ENCODE data around the gene ADCYAP1.

ADCYAP1 gene

DNA sequence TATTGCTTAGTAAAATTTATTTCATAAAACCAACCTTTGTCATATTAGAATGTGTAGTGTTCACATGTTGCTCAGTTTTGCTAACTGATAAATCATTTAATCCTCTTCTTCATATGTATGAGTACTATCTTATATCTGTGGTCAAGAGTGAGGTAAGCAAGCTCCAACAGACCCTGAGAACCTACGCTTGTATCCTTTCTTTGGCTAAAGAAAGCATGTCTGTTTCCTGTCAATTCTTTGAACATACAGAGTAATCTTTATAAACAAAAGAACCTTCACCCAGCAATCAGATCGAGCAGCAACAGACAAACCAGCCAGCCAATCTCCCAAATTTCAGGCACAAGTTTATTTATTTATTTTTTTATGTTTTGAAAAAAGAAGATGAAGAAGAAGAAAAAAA, 6.4 kb downstream of the ADCYAP1 start:
- FAIRE-seq: no peak

DNA sequence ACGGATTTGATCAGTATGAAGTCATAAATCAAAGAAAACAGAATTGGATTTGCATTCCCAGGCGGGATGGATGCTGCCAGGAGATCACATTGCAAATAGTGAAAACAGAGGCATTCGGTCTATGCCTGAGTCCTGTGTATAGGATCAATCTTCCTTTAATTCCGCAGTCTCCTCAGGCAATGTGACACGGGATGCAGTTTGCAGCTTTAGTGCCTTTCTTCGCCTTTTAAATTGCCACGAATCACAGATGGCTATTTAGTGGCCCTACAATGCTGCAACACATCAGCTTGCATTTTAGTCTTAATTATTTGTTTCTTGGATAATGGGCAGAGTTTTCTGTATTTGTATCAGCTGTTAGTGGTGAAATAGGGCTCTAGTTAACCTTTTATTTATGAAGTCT, 6.8 kb downstream of the ADCYAP1 start:
- FAIRE-seq: no peak

- FAIRE-seq: no peak
These were observed 11.9 kb downstream of the ADCYAP1 start for GRCh38 chr18:916562-916961.

DNA sequence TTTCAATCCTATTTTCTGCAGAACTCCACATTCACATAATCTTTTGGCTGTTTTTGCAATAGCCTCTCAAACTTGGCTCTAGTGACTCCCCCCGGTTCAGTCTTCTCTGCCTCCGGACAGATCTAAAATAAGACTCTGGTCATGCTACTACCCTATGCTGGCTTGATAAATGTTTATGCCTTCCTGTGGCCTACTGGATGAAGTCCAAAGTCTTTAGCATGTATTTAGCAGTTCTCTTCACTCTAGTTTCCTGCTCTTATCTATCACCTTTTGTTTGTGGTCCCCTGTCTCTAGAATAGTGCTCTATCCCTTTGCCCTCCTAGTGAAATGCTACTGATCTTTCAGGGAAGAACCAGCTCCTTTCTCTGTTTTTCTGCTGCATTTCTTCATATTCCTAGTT, 14.4 kb downstream of the ADCYAP1 start:
- FAIRE-seq: no peak

GRCh38 chr18:923144-923866, 18.6 kb downstream of the ADCYAP1 start:
- FAIRE-seq: no peak

DNA sequence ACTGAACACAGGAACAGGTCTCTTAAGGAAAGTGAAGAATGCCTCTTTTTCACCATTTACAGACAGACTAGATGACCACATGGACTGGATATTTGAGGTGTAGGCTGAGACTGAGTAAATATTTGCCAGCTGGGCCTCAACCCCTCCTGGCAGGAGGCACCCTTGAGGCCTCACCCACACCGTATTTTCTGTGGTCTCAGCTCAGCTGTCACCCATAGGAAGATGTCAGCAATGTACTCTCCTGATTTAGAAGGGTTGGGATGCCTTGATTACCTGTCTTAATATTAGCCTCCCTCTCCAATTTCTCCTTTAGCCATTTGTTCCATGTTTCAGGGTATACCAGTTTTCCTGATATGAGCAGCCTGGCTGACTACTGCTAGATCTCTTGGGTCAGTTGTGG, 20.3 kb downstream of the ADCYAP1 start:
- no peak for FAIRE-seq

DNA sequence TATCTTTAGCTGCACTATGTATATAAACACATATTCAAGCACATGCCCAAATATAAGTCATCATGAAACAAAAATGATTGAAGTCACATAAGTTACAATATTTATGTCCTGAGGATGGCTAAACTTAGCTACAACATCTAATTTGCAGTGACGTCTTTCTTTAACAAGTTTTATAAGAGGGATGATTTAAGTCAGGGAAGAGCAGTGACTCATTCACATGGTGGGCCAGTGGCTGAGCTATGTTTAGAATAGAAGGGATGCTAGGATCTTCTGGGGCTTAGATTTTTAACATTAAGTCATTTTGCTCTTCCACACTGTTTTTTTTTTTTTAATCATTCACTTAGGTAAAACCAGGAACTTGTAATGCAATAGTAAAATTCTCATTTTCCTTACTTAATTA, 22.3 kb downstream of the ADCYAP1 start:
- FAIRE-seq: no peak

DNA sequence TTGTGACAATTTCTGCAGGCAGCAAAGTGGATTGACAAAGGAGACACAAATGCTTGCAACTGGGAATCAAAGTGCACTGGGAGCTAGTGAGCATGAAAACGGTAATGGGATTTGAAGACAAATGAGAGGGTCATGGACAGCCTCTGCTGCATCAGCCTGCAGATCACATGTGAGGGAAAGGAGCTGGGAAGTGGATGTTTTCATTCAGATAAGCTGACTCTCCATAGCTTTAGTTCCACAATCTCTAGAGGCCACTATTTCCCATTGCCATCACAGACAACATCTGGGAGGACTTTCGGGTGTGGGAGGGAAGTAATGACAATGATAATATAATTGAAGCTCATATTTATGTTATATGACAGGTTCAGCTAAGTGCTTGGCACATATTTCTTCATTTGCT, 28.4 kb downstream of the ADCYAP1 start:
- no peak for FAIRE-seq

GRCh38 chr18:934518-935133, 30.0 kb downstream of the ADCYAP1 start:
- FAIRE-seq: no peak

GRCh38 chr18:936941-937340, 32.3 kb downstream of the ADCYAP1 start:
- no peak for FAIRE-seq

DNA sequence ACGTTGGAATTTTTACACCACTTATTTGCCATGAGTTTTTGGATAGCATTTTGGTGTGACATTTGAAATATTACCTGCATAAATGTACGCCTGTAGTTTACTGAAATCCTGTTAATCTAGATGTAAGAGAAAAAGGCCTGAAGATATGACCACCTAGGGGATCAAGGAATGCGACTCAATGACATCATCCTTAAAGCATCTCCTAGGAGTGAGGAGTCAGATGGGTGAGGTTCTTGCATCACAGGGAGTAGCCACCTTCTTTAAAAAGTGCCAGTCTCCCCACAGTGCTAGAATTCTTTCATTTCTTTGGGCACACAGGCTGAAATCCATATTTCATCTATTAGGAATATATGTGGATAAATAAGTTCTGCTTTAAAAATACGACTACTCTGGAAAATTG, 34.5 kb downstream of the ADCYAP1 start:
- FAIRE-seq: no peak

DNA sequence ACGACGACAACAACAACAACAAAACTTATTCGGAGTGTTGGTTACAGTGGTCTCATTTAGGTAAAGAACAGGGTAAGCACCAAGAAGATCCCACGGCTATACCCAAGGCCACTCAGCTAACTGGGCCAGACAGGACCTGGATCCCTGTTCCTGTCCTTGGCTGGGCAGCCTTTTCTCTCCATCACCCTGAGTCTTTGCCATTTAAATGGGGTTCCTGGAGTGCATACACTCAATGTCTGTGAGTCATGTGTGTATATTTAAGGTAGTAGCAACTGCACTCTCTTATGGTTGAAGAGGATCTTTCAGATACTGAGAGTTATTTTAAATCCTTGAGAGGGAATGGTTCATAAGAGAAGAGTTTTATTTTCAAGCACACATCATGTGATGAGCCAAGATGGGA, 35.3 kb downstream of the ADCYAP1 start:
- no peak for FAIRE-seq

DNA sequence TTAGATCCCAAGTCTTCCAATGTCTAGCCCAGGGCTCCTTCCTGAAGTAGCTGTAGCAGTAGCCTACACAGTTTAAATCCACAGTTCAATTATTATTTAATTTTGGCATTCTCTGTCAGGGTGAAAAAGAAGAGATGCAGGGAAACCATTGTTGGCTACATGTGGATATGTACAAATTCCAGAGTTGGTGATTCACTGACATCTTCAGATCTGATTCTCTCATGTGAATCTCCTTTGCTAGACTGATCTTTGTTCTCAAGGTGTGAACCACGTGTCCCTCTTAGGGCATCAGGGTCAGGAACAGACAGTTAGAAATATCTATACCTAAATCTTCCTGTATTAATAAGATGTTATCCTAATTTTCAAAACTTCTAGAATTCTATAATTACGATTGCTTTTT, 36.7 kb downstream of the ADCYAP1 start:
- FAIRE-seq: no peak

DNA sequence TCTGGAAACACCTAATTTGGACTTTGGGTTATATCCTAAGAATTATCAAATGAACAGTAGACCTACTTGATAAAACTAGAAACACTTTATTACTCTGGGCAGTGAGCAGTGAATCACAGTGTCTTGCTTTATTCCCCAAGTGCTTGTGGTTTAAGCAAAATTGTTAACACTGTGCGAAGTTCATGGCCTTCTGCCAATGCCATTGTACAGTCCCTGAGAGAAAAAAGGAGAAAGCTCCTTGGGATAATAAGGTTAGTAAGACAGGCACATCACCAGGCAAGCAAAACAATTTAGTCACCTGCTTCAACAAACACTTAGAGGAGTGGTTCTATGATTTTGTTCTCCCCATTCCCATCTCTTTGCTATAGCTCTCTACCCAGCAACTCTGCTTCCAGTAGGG, 39.8 kb downstream of the ADCYAP1 start:
- no peak for FAIRE-seq

DNA sequence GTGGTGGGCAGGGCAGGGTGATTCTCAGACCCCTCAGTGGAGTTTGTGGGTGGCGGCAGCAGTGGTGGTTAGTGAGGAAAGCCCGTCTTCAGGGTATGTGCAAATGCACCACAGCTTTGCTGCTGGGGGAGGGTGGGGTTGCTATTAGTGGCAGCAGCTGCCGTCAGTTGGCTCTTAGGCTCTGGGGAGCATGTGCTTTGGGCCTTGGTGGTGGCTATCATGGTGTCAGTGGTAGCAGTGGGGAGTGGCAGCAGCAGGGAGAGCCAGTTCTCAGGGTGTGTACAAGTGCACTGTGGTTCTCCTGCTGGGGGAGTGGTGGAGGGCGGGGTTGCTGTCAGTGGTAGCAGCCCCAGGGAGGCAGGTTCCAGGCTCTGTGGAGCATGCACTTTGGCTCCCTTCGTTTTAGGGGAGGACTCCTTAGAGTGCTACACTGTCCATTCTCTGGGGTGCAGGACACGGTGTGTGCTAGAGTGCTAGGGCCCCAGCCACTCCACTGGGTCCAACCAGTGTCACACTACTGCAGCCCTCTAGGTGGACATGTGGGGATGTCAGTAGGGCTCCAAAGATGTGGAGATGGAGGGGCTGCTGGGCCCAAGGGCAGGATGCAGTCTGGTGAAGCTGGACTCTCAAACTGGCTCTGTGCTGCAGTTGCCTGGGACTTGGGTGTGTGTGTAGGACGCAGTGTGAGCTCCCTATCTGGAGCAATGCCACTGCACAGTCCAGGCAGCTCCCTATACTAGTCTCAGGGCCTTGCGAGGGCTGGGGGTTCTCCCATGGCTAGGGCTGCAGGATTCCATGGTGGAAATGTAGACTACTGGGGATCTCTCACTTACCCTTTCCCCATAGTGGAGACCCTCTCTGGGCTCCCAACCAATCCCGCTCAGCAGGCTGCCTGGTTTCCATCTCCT, 45.3 kb downstream of the ADCYAP1 start:
- FAIRE-seq: no peak

DNA sequence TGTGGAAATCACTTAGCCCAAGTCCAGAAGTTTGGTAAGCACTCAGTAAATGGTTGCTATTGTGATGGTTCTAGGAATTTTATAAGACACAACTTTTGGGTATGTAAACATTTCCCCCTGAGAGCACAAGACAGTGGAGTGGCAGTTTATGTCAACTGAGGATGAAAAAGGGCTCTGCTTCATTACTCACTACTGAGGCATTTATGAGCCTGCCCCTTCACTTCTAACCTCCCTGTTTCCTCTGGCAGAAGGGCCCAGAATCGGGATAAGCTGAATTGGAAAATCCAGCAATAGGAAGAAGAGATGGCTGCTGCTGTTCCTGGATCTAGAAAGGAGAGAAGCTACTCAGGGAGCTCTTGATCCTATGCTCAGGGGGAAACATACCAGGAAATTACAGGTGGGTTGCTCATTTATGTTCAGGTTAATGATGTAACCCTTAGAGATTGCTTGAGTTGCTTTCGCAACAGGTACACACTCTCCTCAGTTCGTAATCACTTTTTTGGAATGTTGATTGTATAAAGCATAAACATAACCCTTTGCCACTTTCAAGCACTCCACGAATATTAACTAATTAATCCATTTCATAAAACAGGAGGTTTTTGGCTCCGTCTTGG, 46.3 kb downstream of the ADCYAP1 start:
- no peak for FAIRE-seq

- FAIRE-seq: no peak
These were observed 50.9 kb downstream of the ADCYAP1 start for GRCh38 chr18:955384-956066.

DNA sequence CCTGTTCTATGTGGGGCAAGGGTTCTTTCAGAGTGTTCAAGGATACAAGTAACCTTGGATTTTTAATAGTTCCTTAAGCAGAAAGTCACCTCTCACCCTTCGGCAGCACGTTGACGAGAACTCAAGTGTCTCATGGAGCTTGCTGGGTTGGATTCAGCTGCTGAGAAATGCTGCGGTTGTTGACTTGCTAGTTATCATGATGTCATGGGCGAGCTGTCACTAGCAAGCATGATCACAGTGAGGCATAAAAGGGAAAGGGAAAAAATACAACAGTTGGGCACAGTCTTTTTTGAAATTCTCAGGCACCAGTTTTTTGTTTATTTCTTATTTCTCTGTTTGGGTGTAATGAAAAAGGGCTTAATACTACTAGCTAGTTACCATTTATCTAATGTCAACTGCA, 53.2 kb downstream of the ADCYAP1 start:
- FAIRE-seq: no peak

- no peak for FAIRE-seq
These were observed 55.2 kb downstream of the ADCYAP1 start for GRCh38 chr18:959854-960253.

Data from endometrium (tissue), 2 donors.